DND-41 (cell line): ENCODE results near the gene MYOF.

ENCODE experiments used
- CTCF ChIP-seq: IDR thresholded peaks from 2 replicates; pipeline ENCODE4 v1.5.1; 2012; ENCODE audit warnings: borderline replicate concordance, low read length, moderate library complexity, mild to moderate bottlenecking; ENCODE audit not compliant: poor library complexity, severe bottlenecking; ENCODE audit errors: extremely low read depth
- EZH2 ChIP-seq: IDR thresholded peaks from 3 replicates; pipeline ENCODE4 v1.6.1; 2012; ENCODE audit warnings: borderline replicate concordance, low read depth, mild to moderate bottlenecking, moderate library complexity, low read length, inconsistent platforms; ENCODE audit not compliant: severe bottlenecking

- TF ChIP-seq CTCF: no peak
- no peak for TF ChIP-seq EZH2
Measured at GRCh38 chr10:93300288-93300917, 181.7 kb downstream of the MYOF start.
